PC-3 (cell line): ENCODE measurements around the gene EMB.

ENCODE experiments used
- CTCF ChIP-seq: fragments of 300-600 bp; sonication (generic); conservative IDR thresholded peaks from 2 replicates; pipeline ENCODE4 v1.5.1; 2017; ENCODE audit warnings: antibody characterized with exemption, low read depth, mild to moderate bottlenecking, low read length
- EZH2 ChIP-seq: fragments of 300-600 bp; sonication (generic); IDR thresholded peaks from one replicate; pipeline ENCODE4 v1.6.1; 2017; ENCODE audit warnings: antibody characterized with exemption, mild to moderate bottlenecking, low read length; ENCODE audit not compliant: unreplicated experiment

- no peak for TF ChIP-seq CTCF
- no peak for TF ChIP-seq EZH2
Observed at GRCh38 chr5:50435168-50435567, 5.9 kb downstream of the EMB start.
